NCI-H1417 treated with DMSO at 0.1 percent for 48 hours (cell line): Measurements from ENCODE around the gene DNAJC30.

Experiments
- DNase-seq: peaks from one replicate; lab custom pipeline; 2025; lab: John Stamatoyannopoulos, UW

DNAJC30 gene

GRCh38 chr7:73707045-73707631 lies 23.9 kb upstream of the DNAJC30 start:
- DNase-seq: peak; percentile 69

- no peak for DNase-seq
These were observed 23.1 kb upstream of the DNAJC30 start for GRCh38 chr7:73706126-73707044.

- no peak for DNase-seq
These were observed 22.3 kb upstream of the DNAJC30 start for GRCh38 chr7:73705551-73705920.

GRCh38 chr7:73704640-73705550 lies 21.6 kb upstream of the DNAJC30 start:
- no peak for DNase-seq

- DNase-seq: no peak
These were observed 20.7 kb upstream of the DNAJC30 start for GRCh38 chr7:73703757-73704639.

- no peak for DNase-seq
These were observed 20.0 kb upstream of the DNAJC30 start for GRCh38 chr7:73703225-73703624.

GRCh38 chr7:73702665-73703064 lies 19.4 kb upstream of the DNAJC30 start:
- DNase-seq: no peak

- DNase-seq: no peak
These were observed 19.0 kb upstream of the DNAJC30 start for GRCh38 chr7:73702226-73702625.

- DNase-seq: no peak
These were observed 18.2 kb upstream of the DNAJC30 start for GRCh38 chr7:73701357-73701995.

GRCh38 chr7:73700581-73701134 lies 17.4 kb upstream of the DNAJC30 start:
- no peak for DNase-seq

GRCh38 chr7:73700069-73700423 lies 16.8 kb upstream of the DNAJC30 start:
- no peak for DNase-seq

GRCh38 chr7:73699370-73700068 lies 16.3 kb upstream of the DNAJC30 start:
- DNase-seq: no peak

GRCh38 chr7:73698410-73698809 lies 15.2 kb upstream of the DNAJC30 start:
- DNase-seq: no peak

- DNase-seq: no peak
These were observed 13.1 kb upstream of the DNAJC30 start for GRCh38 chr7:73696372-73696771.

GRCh38 chr7:73690646-73691045 lies 7.4 kb upstream of the DNAJC30 start:
- DNase-seq: no peak

GRCh38 chr7:73688288-73688687 lies 5.0 kb upstream of the DNAJC30 start:
- no peak for DNase-seq

GRCh38 chr7:73685311-73685710 lies 2.1 kb upstream of the DNAJC30 start:
- DNase-seq: no peak

- no peak for DNase-seq
These were observed 788 bp upstream of the DNAJC30 start for GRCh38 chr7:73683788-73684693.

- DNase-seq: no peak
These were observed 553 bp downstream of the DNAJC30 start for GRCh38 chr7:73682745-73683055.
